NCI-H82 (cell line): ENCODE measurements around the gene SCYGR4.
A peak's percentile ranks its signal among the peaks of the same experiment; 100 is the strongest.

Experiments
- DNase-seq: peaks from one replicate; lab custom pipeline; 2025; lab: John Stamatoyannopoulos, UW

Gene SCYGR4

GRCh38 chr2:227614246-227614645 is 3.1 kb upstream of the SCYGR4 start:
- DNase-seq, result no peak

GRCh38 chr2:227614740-227615139 is 2.6 kb upstream of the SCYGR4 start, which contains the start of gene SCYGR3:
TSS of gene SCYGR3 (minus strand) at chr2:227614840. CDS start at chr2:227614840, 0 bp downstream.
- DNase-seq, result no peak

- no peak for DNase-seq
Observed at GRCh38 chr2:227615181-227615580, 2.1 kb upstream of the SCYGR4 start.

GRCh38 chr2:227615906-227616305 is 1.4 kb upstream of the SCYGR4 start:
- DNase-seq, result no peak

- no peak for DNase-seq
Observed at GRCh38 chr2:227616631-227617030, 667 bp upstream of the SCYGR4 start.

GRCh38 chr2:227623226-227623625 is 5.9 kb downstream of the SCYGR4 start:
- no peak for DNase-seq

GRCh38 chr2:227625420-227625819 is 8.1 kb downstream of the SCYGR4 start:
- no peak for DNase-seq

- no peak for DNase-seq
Observed at GRCh38 chr2:227626580-227627151, 9.4 kb downstream of the SCYGR4 start.

- DNase-seq, result no peak
Observed at GRCh38 chr2:227627769-227628168, 10.5 kb downstream of the SCYGR4 start.

GRCh38 chr2:227629435-227629834 is 12.1 kb downstream of the SCYGR4 start:
- DNase-seq, result no peak

- DNase-seq, result no peak
Observed at GRCh38 chr2:227630322-227630721, 13.0 kb downstream of the SCYGR4 start.

GRCh38 chr2:227632827-227633226 is 15.5 kb downstream of the SCYGR4 start:
- no peak for DNase-seq

GRCh38 chr2:227634201-227634600 is 16.9 kb downstream of the SCYGR4 start:
- peak; percentile 24 for DNase-seq

- no peak for DNase-seq
Observed at GRCh38 chr2:227642656-227643055, 25.4 kb downstream of the SCYGR4 start.

- DNase-seq, result no peak
Observed at GRCh38 chr2:227643990-227644551, 26.8 kb downstream of the SCYGR4 start.

- no peak for DNase-seq
Observed at GRCh38 chr2:227653419-227653818, 36.1 kb downstream of the SCYGR4 start.

- no peak for DNase-seq
Observed at GRCh38 chr2:227654426-227654825, 37.1 kb downstream of the SCYGR4 start.

- no peak for DNase-seq
Observed at GRCh38 chr2:227655454-227655853, 38.2 kb downstream of the SCYGR4 start.

- DNase-seq, result no peak
Observed at GRCh38 chr2:227657199-227657845, 40.0 kb downstream of the SCYGR4 start.

GRCh38 chr2:227661025-227661649 is 43.8 kb downstream of the SCYGR4 start:
- no peak for DNase-seq

GRCh38 chr2:227661827-227662226 is 44.5 kb downstream of the SCYGR4 start:
- no peak for DNase-seq

- DNase-seq, result no peak
Observed at GRCh38 chr2:227665189-227665940, 48.1 kb downstream of the SCYGR4 start.
